Gastrocnemius medialis (tissue), 4 donors: Measurements from ENCODE around the gene FAM222B.

Source experiments
- CTCF ChIP-seq, 5 experiments: fragments of 450-650 bp in 3 of 5; fragments of 200-600 bp in 2 of 5; sonication (generic) in 2 of 5; IDR thresholded peaks in 4 of 5; conservative IDR thresholded peaks in 1 of 5; 1 replicate in 4 of 5; 2 replicates in 1 of 5; pipeline ENCODE4 v1.5.1; 2016 to 2019; ENCODE audit warnings: antibody characterized with exemption in 5 of 5, mild to moderate bottlenecking in 3 of 5, moderate library complexity in 3 of 5
- POLR2A ChIP-seq, 2 donors: fragments of 450-650 bp; IDR thresholded peaks; one replicate each; pipeline ENCODE4 v1.6.1; 2017; ENCODE audit warnings: antibody characterized with exemption in 2 of 2, mild to moderate bottlenecking in 2 of 2, moderate library complexity in 2 of 2

- no peak for TF ChIP-seq CTCF (IDR thresholded peaks at IDR 0.05 in 4 of 5, conservative IDR thresholded peaks at IDR 0.05 in 1 of 5)
- no peak for TF ChIP-seq POLR2A (IDR thresholded peaks at IDR 0.05)
Observed at GRCh38 chr17:28712705-28713415, 129.7 kb downstream of the FAM222B start.
